Caco-2 (cell line): ENCODE results near the gene POLR1G. TPM values are rescaled to one million over a fixed set of nuclear protein-coding genes. Genes with fewer than 3 reads are reported as not detected.
A peak's percentile ranks its signal among the peaks of the same experiment; 100 is the strongest.

Source experiments
- BruUV-seq: library from RNA; stranded (reverse); fragments of 400-500 nt; replicated peaks from 2 replicates; lab custom pipeline; 2021; lab: Mats Ljungman, UMichigan
- CTCF ChIA-PET: fragments of 300-600 bp; sonication (Branson Sonifier 250); formaldehyde crosslinking; loops from one replicate; lab custom pipeline; 2022; ENCODE audit warnings: antibody characterized with exemption; lab: Charles Lee
- POLR2A ChIA-PET: fragments of 300-600 bp; sonication (Branson Sonifier 250); formaldehyde crosslinking; loops from one replicate; lab custom pipeline; 2022; ENCODE audit warnings: antibody characterized with exemption; lab: Charles Lee
- DNase-seq, 2 experiments: peaks; one replicate each; pipeline versions ENCODE4 v3.0.0 to v3.0.0-alpha.2; 2020 to 2022
- H3K27me3 ChIP-seq: replicated peaks from 2 replicates; pipeline ENCODE4 v1.6.0; 2011; ENCODE audit warnings: low read length; ENCODE audit not compliant: control insufficient read depth, insufficient read depth
- H3K36me3 ChIP-seq: 2 replicates; pipeline ENCODE4 v1.5.1; 2011; ENCODE audit warnings: low read length; ENCODE audit not compliant: control insufficient read depth, insufficient read depth
- H3K4me1 ChIP-seq: fragments of 250-450 bp; sonication (Bioruptor Pico); 2 replicates; pipeline ENCODE4 v1.5.1; 2020; ENCODE audit warnings: mild to moderate bottlenecking
- H3K4me3 ChIP-seq: 2 replicates; pipeline ENCODE4 v1.5.1; 2011; ENCODE audit warnings: low read depth, mild to moderate bottlenecking, control low read depth, low read length
- H3K9me3 ChIP-seq: fragments of 250-450 bp; sonication (Bioruptor Pico); 2 replicates; pipeline ENCODE4 v1.5.1; 2020; ENCODE audit warnings: mild to moderate bottlenecking, moderate library complexity
- H3K27ac Mint-ChIP-seq: one replicate; pipeline ENCODE4 v1.8.0; 2022; ENCODE audit warnings: mixed read lengths; ENCODE audit not compliant: unreplicated experiment
- H3K27me3 Mint-ChIP-seq: one replicate; pipeline ENCODE4 v1.8.0; 2022; ENCODE audit warnings: mixed read lengths; ENCODE audit not compliant: insufficient read depth, unreplicated experiment
- H3K36me3 Mint-ChIP-seq: one replicate; pipeline ENCODE4 v1.8.0; 2022; ENCODE audit warnings: mild to moderate bottlenecking, mixed read lengths; ENCODE audit not compliant: insufficient read depth, unreplicated experiment
- H3K4me1 Mint-ChIP-seq: one replicate; pipeline ENCODE4 v1.8.0; 2022; ENCODE audit warnings: low read depth, mixed read lengths; ENCODE audit not compliant: unreplicated experiment
- H3K4me3 Mint-ChIP-seq: one replicate; pipeline ENCODE4 v1.8.0; 2022; ENCODE audit warnings: mild to moderate bottlenecking, moderate library complexity, mixed read lengths; ENCODE audit not compliant: unreplicated experiment
- H3K9me3 Mint-ChIP-seq: one replicate; pipeline ENCODE4 v1.8.0; 2022; ENCODE audit warnings: mixed read lengths; ENCODE audit not compliant: unreplicated experiment
- CTCF ChIP-seq, 2 experiments: fragments of 200-600 bp in 1 of 2; IDR thresholded peaks; 1 replicate in 1 of 2; 2 replicates in 1 of 2; pipeline versions ENCODE4 v1.5.1 to v1.8.0; 2011 to 2022; ENCODE audit warnings: antibody characterized with exemption in 1 of 2, control low read depth in 1 of 2, inconsistent platforms in 1 of 2, low read depth in 1 of 2, low read length in 1 of 2, mild to moderate bottlenecking in 1 of 2, moderate library complexity in 1 of 2; ENCODE audit not compliant: insufficient read depth in 1 of 2, severe bottlenecking in 1 of 2, unreplicated experiment in 1 of 2
- intact Hi-C: fragments of 100-400 bp; cut with micrococcal nuclease; formaldehyde crosslinking; loops from one replicate; pipeline ENCODE4 v1.10.0; 2022; ENCODE audit not compliant: unreplicated experiment
- total RNA-seq: library from RNA; stranded (reverse); gene quantifications from 2 replicates; pipeline ENCODE4 v1.2.3, GENCODE V29; 2022

POLR1G gene
- total RNA-seq, 1 experiment from 2014 or later: 27.7 TPM

- intact Hi-C loops: no loop called here
- POLR2A ChIA-PET: interaction anchor here (1.0 kb wide), 1 partner anchor 25 kb away, joined by 3 read pairs; no protein-coding TSS in a partner anchor
- H3K27ac Mint-ChIP-seq: peak overlapping the region; percentile 99
Measured at GRCh38 chr19:45444318-45445041, 38.0 kb downstream of the POLR1G start.

GRCh38 chr19:45445139-45445538, 38.7 kb downstream of the POLR1G start:
- H3K9me3 Mint-ChIP-seq: no peaks in the 10 kb centered on the region
- peaks cover 32% of the 10 kb centered on the region for H3K4me1 ChIP-seq
- H3K4me1 Mint-ChIP-seq: peaks cover 39% of the 10 kb centered on the region
- no peak for TF ChIP-seq CTCF (IDR thresholded peaks at IDR 0.05; ENCODE audit: insufficient read depth in 1 of 2, low read depth in 1 of 2, low read length in 1 of 2, severe bottlenecking in 1 of 2, unreplicated experiment in 1 of 2)
- no peaks in the 10 kb centered on the region for H3K9me3 ChIP-seq
- ChIA-PET POLR2A (interaction anchor here (1.0 kb wide), 1 partner anchor 25 kb away, joined by 3 read pairs; no protein-coding TSS in a partner anchor), CTCF (interaction anchor here (0.6 kb wide), 1 partner anchor 221 kb away, joined by 5 read pairs; no protein-coding TSS in a partner anchor)
- no peaks in the 10 kb centered on the region for H3K27me3 Mint-ChIP-seq
- DNase-seq: no peak
- no peaks in the 10 kb centered on the region for H3K36me3 ChIP-seq
- H3K4me3 ChIP-seq: no peak overlapping the region
- H3K27me3 ChIP-seq: no peaks in the 10 kb centered on the region
- H3K27ac Mint-ChIP-seq: peak overlapping the region; percentile 99
- H3K4me3 Mint-ChIP-seq: peak overlapping the region; percentile 96
- no TSS peak for BruUV-seq
- intact Hi-C loops: no loop called here
- H3K36me3 Mint-ChIP-seq: peaks cover 20% of the 10 kb centered on the region

More at GRCh38 chr19:45444318-45445041, 38.0 kb downstream of the POLR1G start:
- Mint-ChIP-seq H3K4me1 (peaks cover 40% of the 10 kb centered on the region), H3K9me3 (no peaks in the 10 kb centered on the region), H3K36me3 (peaks cover 21% of the 10 kb centered on the region), H3K27me3 (no peaks in the 10 kb centered on the region), H3K4me3 (peak overlapping the region; percentile 96)
- CTCF ChIA-PET: interaction anchor here (0.6 kb wide), 1 partner anchor 222 kb away, joined by 5 read pairs; no protein-coding TSS in a partner anchor
- no peak for TF ChIP-seq CTCF (IDR thresholded peaks at IDR 0.05; ENCODE audit: insufficient read depth in 1 of 2, low read depth in 1 of 2, low read length in 1 of 2, severe bottlenecking in 1 of 2, unreplicated experiment in 1 of 2)
- peaks cover 25% of the 10 kb centered on the region for H3K4me1 ChIP-seq
- DNase-seq: peak; percentile 94 to 99
- H3K36me3 ChIP-seq: no peaks in the 10 kb centered on the region
- BruUV-seq: TSS peak; percentile 56
- H3K9me3 ChIP-seq: no peaks in the 10 kb centered on the region
- no peaks in the 10 kb centered on the region for H3K27me3 ChIP-seq
- peak overlapping the region; percentile 39 for H3K4me3 ChIP-seq

- Mint-ChIP-seq H3K9me3 (no peaks in the 10 kb centered on the region), H3K27me3 (no peaks in the 10 kb centered on the region), H3K27ac (no peak overlapping the region), H3K36me3 (peaks cover 22% of the 10 kb centered on the region), H3K4me1 (peaks cover 38% of the 10 kb centered on the region), H3K4me3 (no peak overlapping the region)
- no peaks in the 10 kb centered on the region for H3K9me3 ChIP-seq
- intact Hi-C loops: no loop called here
- no peaks in the 10 kb centered on the region for H3K36me3 ChIP-seq
- peak in 1 of 2 experiments; percentile 52 for DNase-seq
- peaks cover 27% of the 10 kb centered on the region for H3K4me1 ChIP-seq
- BruUV-seq: no TSS peak
- CTCF ChIA-PET: interaction anchor here (0.5 kb wide), 1 partner anchor 134 kb away, joined by 3 read pairs; no protein-coding TSS in a partner anchor
- peak; percentile 35 to 42 for TF ChIP-seq CTCF (IDR thresholded peaks at IDR 0.05; ENCODE audit: insufficient read depth in 1 of 2, low read depth in 1 of 2, low read length in 1 of 2, severe bottlenecking in 1 of 2, unreplicated experiment in 1 of 2)
- POLR2A ChIA-PET: no interaction called here
- H3K4me3 ChIP-seq: no peak overlapping the region
- H3K27me3 ChIP-seq: no peaks in the 10 kb centered on the region
Measured at GRCh38 chr19:45446295-45446694, 39.9 kb downstream of the POLR1G start.
